ENCODE results near the gene ATAD2B. TPM values are rescaled to one million over a fixed set of nuclear protein-coding genes. Genes with fewer than 3 reads are reported as not detected.

Gene ATAD2B
- total RNA-seq, 1 experiment from 2014 or later = 28.5 TPM

DNA sequence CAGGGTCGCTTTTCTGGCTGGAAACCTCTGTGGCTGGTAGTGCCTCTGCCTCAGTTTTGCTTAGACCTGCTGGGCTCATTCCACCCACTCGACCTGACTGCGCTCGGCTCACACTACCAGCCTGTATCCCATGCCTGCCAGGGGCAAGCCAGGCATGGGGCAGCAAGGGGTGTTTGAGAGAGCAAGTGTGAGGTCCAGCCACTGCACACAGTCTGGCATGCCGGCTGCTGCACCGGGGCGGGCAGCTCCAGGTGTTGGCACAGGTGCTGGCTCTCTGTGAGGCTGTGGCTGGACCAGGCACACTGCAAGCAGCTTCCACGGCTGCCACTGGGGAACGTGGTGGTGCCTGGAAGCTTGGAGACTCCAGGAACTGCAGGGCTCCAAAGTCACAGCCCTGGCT lies 90.9 kb downstream of the ATAD2B start:
- Histone ChIP-seq H3K27me3 (replicated peaks; ENCODE audit: insufficient read depth, low read depth, low read length, poor library complexity) (no peaks in the 10 kb centered on the region), H3K36me3 (ENCODE audit: insufficient read depth, low read length, poor library complexity, severe bottlenecking) (no peaks in the 10 kb centered on the region), H3K4me1 (ENCODE audit: insufficient read depth, low read length, poor library complexity, severe bottlenecking) (no peaks in the 10 kb centered on the region), H3K4me3 (ENCODE audit: low read depth, low read length, poor library complexity, severe bottlenecking) (no peak overlapping the region), H3K27ac (ENCODE audit: low read depth, low read length, poor library complexity, severe bottlenecking) (no peak overlapping the region), H3K9me3 (ENCODE audit: low read depth, low read length, poor library complexity, severe bottlenecking) (no peaks in the 10 kb centered on the region)
- BruUV-seq (replicated peaks) = no TSS peak
- no peak for DNase-seq (ENCODE audit: low spot score)
- intact Hi-C loops (cut with micrococcal nuclease; ENCODE audit: unreplicated experiment) = no loop called here
- TF ChIP-seq, protein P1, sequence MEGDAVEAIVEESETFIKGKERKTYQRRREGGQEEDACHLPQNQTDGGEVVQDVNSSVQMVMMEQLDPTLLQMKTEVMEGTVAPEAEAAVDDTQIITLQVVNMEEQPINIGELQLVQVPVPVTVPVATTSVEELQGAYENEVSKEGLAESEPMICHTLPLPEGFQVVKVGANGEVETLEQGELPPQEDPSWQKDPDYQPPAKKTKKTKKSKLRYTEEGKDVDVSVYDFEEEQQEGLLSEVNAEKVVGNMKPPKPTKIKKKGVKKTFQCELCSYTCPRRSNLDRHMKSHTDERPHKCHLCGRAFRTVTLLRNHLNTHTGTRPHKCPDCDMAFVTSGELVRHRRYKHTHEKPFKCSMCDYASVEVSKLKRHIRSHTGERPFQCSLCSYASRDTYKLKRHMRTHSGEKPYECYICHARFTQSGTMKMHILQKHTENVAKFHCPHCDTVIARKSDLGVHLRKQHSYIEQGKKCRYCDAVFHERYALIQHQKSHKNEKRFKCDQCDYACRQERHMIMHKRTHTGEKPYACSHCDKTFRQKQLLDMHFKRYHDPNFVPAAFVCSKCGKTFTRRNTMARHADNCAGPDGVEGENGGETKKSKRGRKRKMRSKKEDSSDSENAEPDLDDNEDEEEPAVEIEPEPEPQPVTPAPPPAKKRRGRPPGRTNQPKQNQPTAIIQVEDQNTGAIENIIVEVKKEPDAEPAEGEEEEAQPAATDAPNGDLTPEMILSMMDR (conservative IDR thresholded peaks at IDR 0.05; ENCODE audit: low read depth, low read length) = no peak
- no peak for TF ChIP-seq EZH2 (IDR thresholded peaks at IDR 0.05; ENCODE audit: borderline replicate concordance, low read depth, low read length, poor library complexity, severe bottlenecking)
- ChIA-PET POLR2A (ENCODE audit: low non-redundant PET) (interaction anchor here (0.6 kb wide), 1 partner anchor 41 kb away, joined by 4 read pairs; no protein-coding TSS in a partner anchor), CTCF (interaction anchor here (0.7 kb wide), 1 partner anchor 247 kb away, joined by 5 read pairs; no protein-coding TSS in a partner anchor)

DNA sequence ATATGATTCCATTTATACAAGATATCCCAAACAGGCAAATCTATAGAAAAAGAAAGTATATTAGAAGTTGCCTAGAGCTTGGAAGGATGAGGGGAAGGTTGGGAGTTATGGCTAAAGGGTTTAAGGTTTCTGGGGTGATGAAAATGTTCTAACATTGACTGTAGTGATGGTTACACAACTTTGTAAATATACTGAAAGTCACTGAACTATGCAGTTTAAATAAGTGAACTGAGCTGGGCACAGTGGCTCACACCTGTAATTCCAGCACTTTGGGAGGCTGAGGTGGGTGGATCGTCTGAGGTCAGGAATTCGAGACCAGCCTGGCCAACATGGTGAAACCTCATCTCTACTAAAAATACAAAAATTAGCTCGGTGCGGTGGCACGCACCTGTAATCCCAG lies 91.5 kb downstream of the ATAD2B start:
- ChIA-PET CTCF (interaction anchor here (0.7 kb wide), 1 partner anchor 248 kb away, joined by 5 read pairs; no protein-coding TSS in a partner anchor), POLR2A (ENCODE audit: low non-redundant PET) (no interaction called here)
- H3K9me3 ChIP-seq (ENCODE audit: low read depth, low read length, poor library complexity, severe bottlenecking) = no peaks in the 10 kb centered on the region
- no peaks in the 10 kb centered on the region for H3K27me3 ChIP-seq (replicated peaks; ENCODE audit: insufficient read depth, low read depth, low read length, poor library complexity)
- BruUV-seq (replicated peaks) = no TSS peak
- no peak overlapping the region for H3K27ac ChIP-seq (ENCODE audit: low read depth, low read length, poor library complexity, severe bottlenecking)
- DNase-seq (ENCODE audit: low spot score) = no peak
- no peak overlapping the region for H3K4me3 ChIP-seq (ENCODE audit: low read depth, low read length, poor library complexity, severe bottlenecking)
- TF ChIP-seq, protein P1 (conservative IDR thresholded peaks at IDR 0.05; ENCODE audit: low read depth, low read length) = no peak
- TF ChIP-seq EZH2 (IDR thresholded peaks at IDR 0.05; ENCODE audit: borderline replicate concordance, low read depth, low read length, poor library complexity, severe bottlenecking) = no peak
- intact Hi-C loops (cut with micrococcal nuclease; ENCODE audit: unreplicated experiment) = no loop called here
- H3K4me1 ChIP-seq (ENCODE audit: insufficient read depth, low read length, poor library complexity, severe bottlenecking) = no peaks in the 10 kb centered on the region
- H3K36me3 ChIP-seq (ENCODE audit: insufficient read depth, low read length, poor library complexity, severe bottlenecking) = no peaks in the 10 kb centered on the region

DNA sequence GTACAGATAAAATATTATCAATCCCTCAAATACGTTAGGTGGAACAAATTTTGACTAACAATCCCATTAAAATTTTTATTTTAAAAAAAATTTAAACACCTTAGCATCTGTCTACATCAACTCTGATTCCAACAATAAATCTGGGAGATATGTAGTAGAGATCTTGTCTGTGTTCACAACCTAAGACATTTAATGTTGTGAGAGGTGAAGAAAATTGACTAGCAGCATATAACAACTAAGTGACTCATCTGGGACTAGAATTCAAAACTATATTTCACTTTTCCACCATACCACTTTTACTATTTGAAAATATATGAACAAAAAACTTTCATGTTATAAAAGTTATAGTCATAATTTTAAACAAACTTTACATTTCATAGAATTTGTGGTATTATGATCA lies 97.9 kb downstream of the ATAD2B start:
- no TSS peak for BruUV-seq (replicated peaks)
- TF ChIP-seq, protein P1 (conservative IDR thresholded peaks at IDR 0.05; ENCODE audit: low read depth, low read length) = no peak
- no peak for TF ChIP-seq EZH2 (IDR thresholded peaks at IDR 0.05; ENCODE audit: borderline replicate concordance, low read depth, low read length, poor library complexity, severe bottlenecking)
- Histone ChIP-seq H3K36me3 (ENCODE audit: insufficient read depth, low read length, poor library complexity, severe bottlenecking) (peaks cover 5% of the 10 kb centered on the region), H3K27me3 (replicated peaks; ENCODE audit: insufficient read depth, low read depth, low read length, poor library complexity) (no peaks in the 10 kb centered on the region), H3K9me3 (ENCODE audit: low read depth, low read length, poor library complexity, severe bottlenecking) (no peaks in the 10 kb centered on the region), H3K4me3 (ENCODE audit: low read depth, low read length, poor library complexity, severe bottlenecking) (no peak overlapping the region), H3K27ac (ENCODE audit: low read depth, low read length, poor library complexity, severe bottlenecking) (no peak overlapping the region), H3K4me1 (ENCODE audit: insufficient read depth, low read length, poor library complexity, severe bottlenecking) (no peaks in the 10 kb centered on the region)
- CTCF ChIA-PET = no interaction called here
- DNase-seq (ENCODE audit: low spot score) = no peak
- POLR2A ChIA-PET (ENCODE audit: low non-redundant PET) = no interaction called here
- intact Hi-C loops (cut with micrococcal nuclease; ENCODE audit: unreplicated experiment) = loop anchor here (5.0 to 10.0 kb wide), 2 partner anchors 336 to 553 kb away; no protein-coding TSS in a partner anchor

Measured in A673 (cell line).